Esophagus squamous epithelium (tissue), 4 donors: Measurements from ENCODE around the gene CADPS.

Source experiments
- POLR2A ChIP-seq, 4 donors: fragments of 450-650 bp; IDR thresholded peaks; one replicate each; pipeline ENCODE4 v1.6.1; 2017; ENCODE audit warnings: antibody characterized with exemption in 4 of 4, mild to moderate bottlenecking in 4 of 4, moderate library complexity in 3 of 4
- TF ChIP-seq, protein P1 (sequence below), 6 experiments: fragments of 450-650 bp in 4 of 6; fragments of 200-600 bp in 2 of 6; sonication (generic) in 2 of 6; IDR thresholded peaks; one replicate each; pipeline ENCODE4 v1.5.1; 2016 to 2019; ENCODE audit warnings: antibody characterized with exemption in 6 of 6, mild to moderate bottlenecking in 4 of 6, moderate library complexity in 4 of 6

GRCh38 chr3:62876064-62876463 lies 848 bp upstream of the CADPS start:
- no peak for TF ChIP-seq POLR2A (IDR thresholded peaks at IDR 0.05)
- TF ChIP-seq, protein P1, sequence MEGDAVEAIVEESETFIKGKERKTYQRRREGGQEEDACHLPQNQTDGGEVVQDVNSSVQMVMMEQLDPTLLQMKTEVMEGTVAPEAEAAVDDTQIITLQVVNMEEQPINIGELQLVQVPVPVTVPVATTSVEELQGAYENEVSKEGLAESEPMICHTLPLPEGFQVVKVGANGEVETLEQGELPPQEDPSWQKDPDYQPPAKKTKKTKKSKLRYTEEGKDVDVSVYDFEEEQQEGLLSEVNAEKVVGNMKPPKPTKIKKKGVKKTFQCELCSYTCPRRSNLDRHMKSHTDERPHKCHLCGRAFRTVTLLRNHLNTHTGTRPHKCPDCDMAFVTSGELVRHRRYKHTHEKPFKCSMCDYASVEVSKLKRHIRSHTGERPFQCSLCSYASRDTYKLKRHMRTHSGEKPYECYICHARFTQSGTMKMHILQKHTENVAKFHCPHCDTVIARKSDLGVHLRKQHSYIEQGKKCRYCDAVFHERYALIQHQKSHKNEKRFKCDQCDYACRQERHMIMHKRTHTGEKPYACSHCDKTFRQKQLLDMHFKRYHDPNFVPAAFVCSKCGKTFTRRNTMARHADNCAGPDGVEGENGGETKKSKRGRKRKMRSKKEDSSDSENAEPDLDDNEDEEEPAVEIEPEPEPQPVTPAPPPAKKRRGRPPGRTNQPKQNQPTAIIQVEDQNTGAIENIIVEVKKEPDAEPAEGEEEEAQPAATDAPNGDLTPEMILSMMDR (IDR thresholded peaks at IDR 0.05), result no peak
